Measurements from ENCODE around the gene TTC17. TPM values are rescaled to one million over a fixed set of nuclear protein-coding genes. Genes with fewer than 3 reads are reported as not detected.
"Not testable (repeated sequence)": the region's sequence is repeated elsewhere in the genome, so short reads cannot be mapped to it uniquely, and the experiment has no call there.

The TTC17 gene
- total RNA-seq, 3 donors from 2014 or later (not counting 1 experiment from before 2014, with no cell fraction given): 100 to 129 (median 101) TPM

DNA sequence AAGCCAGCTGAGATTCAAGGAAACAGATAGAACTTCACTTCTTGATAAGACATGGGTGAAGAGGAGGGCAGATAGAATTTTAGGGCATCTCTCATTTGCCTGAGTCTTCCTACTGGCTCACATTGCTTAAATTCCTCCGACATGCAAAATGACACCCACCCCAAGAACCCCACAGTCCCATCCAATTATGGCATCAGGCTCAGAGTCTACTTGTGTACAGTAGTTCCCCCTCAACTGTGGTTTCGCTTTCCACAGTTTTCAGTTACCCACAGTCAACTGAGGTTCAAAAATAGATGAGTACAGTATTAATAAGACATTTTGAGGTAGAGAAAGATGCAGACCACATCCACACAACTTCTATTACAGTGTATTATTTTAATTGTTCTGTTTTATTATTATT, 99.8 kb downstream of the TTC17 start:
- DNase-seq (no peak), ATAC-seq (no peak)
- H3K4me1 Mint-ChIP-seq: no peaks in the 10 kb centered on the region
- no peak overlapping the region for H3K27ac ChIP-seq (ENCODE audit: low read length)
- no peak overlapping the region for H3K27ac Mint-ChIP-seq
- WGBS (ENCODE audit: insufficient coverage): 90% methylated on average over 2 of the region's 2 CpGs
- no peaks in the 10 kb centered on the region for H3K4me1 ChIP-seq (ENCODE audit: control insufficient read depth, insufficient read depth, low read length)
- intact Hi-C loops (cut with micrococcal nuclease): no loop called here
- TF ChIP-seq, protein P1, sequence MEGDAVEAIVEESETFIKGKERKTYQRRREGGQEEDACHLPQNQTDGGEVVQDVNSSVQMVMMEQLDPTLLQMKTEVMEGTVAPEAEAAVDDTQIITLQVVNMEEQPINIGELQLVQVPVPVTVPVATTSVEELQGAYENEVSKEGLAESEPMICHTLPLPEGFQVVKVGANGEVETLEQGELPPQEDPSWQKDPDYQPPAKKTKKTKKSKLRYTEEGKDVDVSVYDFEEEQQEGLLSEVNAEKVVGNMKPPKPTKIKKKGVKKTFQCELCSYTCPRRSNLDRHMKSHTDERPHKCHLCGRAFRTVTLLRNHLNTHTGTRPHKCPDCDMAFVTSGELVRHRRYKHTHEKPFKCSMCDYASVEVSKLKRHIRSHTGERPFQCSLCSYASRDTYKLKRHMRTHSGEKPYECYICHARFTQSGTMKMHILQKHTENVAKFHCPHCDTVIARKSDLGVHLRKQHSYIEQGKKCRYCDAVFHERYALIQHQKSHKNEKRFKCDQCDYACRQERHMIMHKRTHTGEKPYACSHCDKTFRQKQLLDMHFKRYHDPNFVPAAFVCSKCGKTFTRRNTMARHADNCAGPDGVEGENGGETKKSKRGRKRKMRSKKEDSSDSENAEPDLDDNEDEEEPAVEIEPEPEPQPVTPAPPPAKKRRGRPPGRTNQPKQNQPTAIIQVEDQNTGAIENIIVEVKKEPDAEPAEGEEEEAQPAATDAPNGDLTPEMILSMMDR (IDR thresholded peaks at IDR 0.05): no peak
- H3K36me3 ChIP-seq (ENCODE audit: control insufficient read depth, insufficient read depth, low read length): peaks cover 53% of the 10 kb centered on the region
- no peaks in the 10 kb centered on the region for H3K27me3 Mint-ChIP-seq (ENCODE audit: low read depth in 2 of 2)
- peaks cover 28% of the 10 kb centered on the region for H3K36me3 Mint-ChIP-seq
- H3K9me3 Mint-ChIP-seq: no peaks in the 10 kb centered on the region
- no peaks in the 10 kb centered on the region for H3K9me3 ChIP-seq (ENCODE audit: control insufficient read depth, insufficient read depth, low read length)
- H3K4me3 Mint-ChIP-seq: no peak overlapping the region
- no peak overlapping the region for H3K4me3 ChIP-seq (ENCODE audit: low read length)
- no peaks in the 10 kb centered on the region for H3K27me3 ChIP-seq (ENCODE audit: control insufficient read depth, insufficient read depth, low read length)

DNA sequence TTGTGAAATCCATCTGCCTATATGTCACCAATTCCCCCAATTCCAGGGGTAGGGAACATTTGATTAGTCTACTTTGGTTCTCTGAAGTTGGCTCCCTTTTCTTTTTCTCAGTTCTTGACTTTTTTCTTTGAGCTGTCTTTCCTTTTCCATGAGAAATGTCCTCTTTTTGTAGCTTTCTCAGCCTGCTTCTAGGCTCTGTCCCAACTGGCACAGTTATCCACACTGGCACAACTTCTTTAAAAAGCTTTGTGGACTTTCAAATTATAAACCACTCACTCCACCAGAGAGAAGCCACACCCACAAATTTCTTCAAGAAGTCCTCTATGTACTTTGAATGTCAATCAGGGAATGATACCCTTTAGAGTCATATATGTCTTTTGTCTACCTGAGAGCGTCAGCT, 100.5 kb downstream of the TTC17 start:
- no peaks in the 10 kb centered on the region for H3K9me3 ChIP-seq (ENCODE audit: control insufficient read depth, insufficient read depth, low read length)

DNA sequence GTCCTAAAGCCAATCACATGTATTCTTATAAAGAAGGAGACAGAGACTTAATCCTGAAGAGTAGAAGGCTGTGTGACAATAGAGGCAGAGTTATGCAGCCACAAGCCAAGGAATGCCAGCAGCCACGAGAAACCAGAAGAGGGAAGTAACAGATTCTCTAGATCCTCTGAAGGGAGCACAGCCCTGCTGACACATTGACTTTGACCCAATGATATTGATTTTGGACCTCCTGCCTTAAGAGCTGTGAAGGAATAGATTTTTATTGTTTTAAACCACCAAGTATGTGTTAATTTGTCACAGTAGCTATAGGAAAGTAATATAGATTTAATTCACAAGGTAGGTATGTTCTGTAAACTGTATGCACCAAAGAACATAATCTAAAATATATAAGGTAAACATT, 103.6 kb downstream of the TTC17 start:
- H3K4me3 ChIP-seq (ENCODE audit: low read length): no peak overlapping the region
- no peaks in the 10 kb centered on the region for H3K4me1 ChIP-seq (ENCODE audit: control insufficient read depth, insufficient read depth, low read length)
- peaks cover 4 to 6% of the 10 kb centered on the region in 2 donors for H3K9me3 Mint-ChIP-seq
- no peaks in the 10 kb centered on the region for H3K27me3 ChIP-seq (ENCODE audit: control insufficient read depth, insufficient read depth, low read length)
- H3K4me1 Mint-ChIP-seq: no peaks in the 10 kb centered on the region
- whole genome bisulfite sequencing (ENCODE audit: insufficient coverage): 100% methylated on average over 1 of the region's 1 CpG
- no peaks in the 10 kb centered on the region for H3K9me3 ChIP-seq (ENCODE audit: control insufficient read depth, insufficient read depth, low read length)
- no peak overlapping the region for H3K27ac ChIP-seq (ENCODE audit: low read length)
- H3K36me3 ChIP-seq (ENCODE audit: control insufficient read depth, insufficient read depth, low read length): peaks cover 55% of the 10 kb centered on the region
- H3K27ac Mint-ChIP-seq: no peak overlapping the region
- H3K4me3 Mint-ChIP-seq: no peak overlapping the region
- ATAC-seq (no peak), DNase-seq (no peak)
- H3K36me3 Mint-ChIP-seq: peaks cover 56% of the 10 kb centered on the region
- intact Hi-C loops (cut with micrococcal nuclease): no loop called here
- H3K27me3 Mint-ChIP-seq (ENCODE audit: low read depth in 2 of 2): no peaks in the 10 kb centered on the region
- TF ChIP-seq, protein P1 (IDR thresholded peaks at IDR 0.05): no peak

More for the DNA sequence above, 100.5 kb downstream of the TTC17 start:
- Histone ChIP-seq H3K4me1 (ENCODE audit: control insufficient read depth, insufficient read depth, low read length) (no peaks in the 10 kb centered on the region), H3K27ac (ENCODE audit: low read length) (no peak overlapping the region), H3K36me3 (ENCODE audit: control insufficient read depth, insufficient read depth, low read length) (peaks cover 50% of the 10 kb centered on the region), H3K27me3 (ENCODE audit: control insufficient read depth, insufficient read depth, low read length) (no peaks in the 10 kb centered on the region), H3K4me3 (ENCODE audit: low read length) (no peak overlapping the region)
- Mint-ChIP-seq H3K27me3 (ENCODE audit: low read depth in 2 of 2) (no peaks in the 10 kb centered on the region), H3K4me3 (no peak overlapping the region), H3K9me3 (no peaks in the 10 kb centered on the region), H3K36me3 (peaks cover 33% of the 10 kb centered on the region), H3K4me1 (no peaks in the 10 kb centered on the region), H3K27ac (no peak overlapping the region)
- 100% methylated on average over 1 of the region's 1 CpG for WGBS (ENCODE audit: insufficient coverage)
- no peak for DNase-seq
- intact Hi-C loops (cut with micrococcal nuclease): no loop called here
- ATAC-seq: no peak
- TF ChIP-seq, protein P1 (IDR thresholded peaks at IDR 0.05): no peak

DNA sequence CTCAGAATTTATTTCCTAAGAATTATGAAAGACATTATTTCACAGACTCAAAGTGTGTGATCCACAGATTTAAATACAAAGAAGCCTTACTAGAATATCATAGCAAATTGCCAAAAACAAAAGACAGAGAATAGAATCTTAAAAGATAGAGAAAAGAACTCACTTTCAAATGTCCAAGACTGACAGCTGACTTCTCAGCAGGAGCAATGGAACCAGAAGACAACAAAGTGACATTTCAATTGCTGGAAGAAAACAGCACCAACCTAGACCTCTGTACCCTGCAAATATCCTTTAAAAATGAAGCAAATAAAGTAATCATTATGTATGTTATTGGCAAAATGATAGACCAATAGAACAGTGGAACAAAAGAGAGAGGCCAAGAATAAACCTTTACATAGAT, 109.2 kb downstream of the TTC17 start:
- peaks cover 14% of the 10 kb centered on the region for H3K36me3 ChIP-seq (ENCODE audit: control insufficient read depth, insufficient read depth, low read length)
- DNase-seq: no peak
- intact Hi-C loops (cut with micrococcal nuclease): no loop called here

DNA sequence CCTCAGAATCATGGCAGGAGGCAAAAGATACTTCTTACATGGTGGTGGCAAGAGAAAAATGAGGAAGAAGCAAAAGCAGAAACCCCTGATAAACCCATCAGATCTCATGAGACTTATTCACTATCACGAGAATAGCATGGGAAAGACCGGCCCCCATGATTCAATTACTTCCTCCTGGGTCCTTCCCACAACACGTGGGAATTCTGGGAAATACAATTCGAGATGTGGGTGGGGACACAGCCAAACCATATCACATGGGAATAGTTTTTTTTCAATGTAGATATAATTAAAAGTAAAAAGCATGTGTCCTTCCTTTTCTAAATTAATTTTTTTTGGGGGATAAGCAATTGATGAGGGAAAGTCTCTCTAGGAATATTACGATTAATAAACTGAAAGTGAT, 118.8 kb downstream of the TTC17 start:
- H3K27me3 ChIP-seq (ENCODE audit: control insufficient read depth, insufficient read depth, low read length); H3K36me3 ChIP-seq (ENCODE audit: control insufficient read depth, insufficient read depth, low read length); ATAC-seq; H3K36me3 Mint-ChIP-seq; H3K4me1 Mint-ChIP-seq; DNase-seq; H3K4me3 ChIP-seq (ENCODE audit: low read length); H3K27me3 Mint-ChIP-seq (ENCODE audit: low read depth in 2 of 2); intact Hi-C loops (cut with micrococcal nuclease); H3K4me3 Mint-ChIP-seq; H3K27ac Mint-ChIP-seq; H3K27ac ChIP-seq (ENCODE audit: low read length); H3K9me3 Mint-ChIP-seq; H3K4me1 ChIP-seq (ENCODE audit: control insufficient read depth, insufficient read depth, low read length): not testable (repeated sequence)
- H3K9me3 ChIP-seq (ENCODE audit: control insufficient read depth, insufficient read depth, low read length): peaks cover 12% of the 10 kb centered on the region
- no CpG with 5 or more reads among the region's 5 CpGs for WGBS (ENCODE audit: insufficient coverage)

More for the DNA sequence above, 109.2 kb downstream of the TTC17 start:
- no peaks in the 10 kb centered on the region for H3K4me1 Mint-ChIP-seq
- no peak for ATAC-seq
- Histone ChIP-seq H3K4me1 (ENCODE audit: control insufficient read depth, insufficient read depth, low read length) (no peaks in the 10 kb centered on the region), H3K27me3 (ENCODE audit: control insufficient read depth, insufficient read depth, low read length) (no peaks in the 10 kb centered on the region), H3K27ac (ENCODE audit: low read length) (no peak overlapping the region), H3K9me3 (ENCODE audit: control insufficient read depth, insufficient read depth, low read length) (no peaks in the 10 kb centered on the region), H3K4me3 (ENCODE audit: low read length) (no peak overlapping the region)
- peaks cover 8 to 10% of the 10 kb centered on the region in 2 donors for H3K9me3 Mint-ChIP-seq
- no peaks in the 10 kb centered on the region for H3K27me3 Mint-ChIP-seq (ENCODE audit: low read depth in 2 of 2)
- no peak overlapping the region for H3K4me3 Mint-ChIP-seq
- H3K36me3 Mint-ChIP-seq: peaks cover 40% of the 10 kb centered on the region
- H3K27ac Mint-ChIP-seq: no peak overlapping the region
- TF ChIP-seq, protein P1 (IDR thresholded peaks at IDR 0.05): no peak
